GM12891 (cell line): ENCODE data around the gene LPIN2.

ENCODE experiments used
- POLR2A ChIP-seq: IDR thresholded peaks from 2 replicates; pipeline ENCODE4 v1.6.1; 2011; ENCODE audit warnings: low read depth, low read length, control low read depth
- POLR2AphosphoS5 ChIP-seq: IDR thresholded peaks from 2 replicates; pipeline ENCODE4 v1.6.1; 2011; ENCODE audit warnings: low read depth, low read length, control low read depth
- SPI1 ChIP-seq: IDR thresholded peaks from 2 replicates; pipeline ENCODE4 v1.6.1; 2011; ENCODE audit warnings: low read depth, low read length, control low read depth
- TAF1 ChIP-seq: IDR thresholded peaks from 2 replicates; pipeline ENCODE4 v1.6.1; 2011; ENCODE audit warnings: low read depth, low read length, control low read depth

DNA sequence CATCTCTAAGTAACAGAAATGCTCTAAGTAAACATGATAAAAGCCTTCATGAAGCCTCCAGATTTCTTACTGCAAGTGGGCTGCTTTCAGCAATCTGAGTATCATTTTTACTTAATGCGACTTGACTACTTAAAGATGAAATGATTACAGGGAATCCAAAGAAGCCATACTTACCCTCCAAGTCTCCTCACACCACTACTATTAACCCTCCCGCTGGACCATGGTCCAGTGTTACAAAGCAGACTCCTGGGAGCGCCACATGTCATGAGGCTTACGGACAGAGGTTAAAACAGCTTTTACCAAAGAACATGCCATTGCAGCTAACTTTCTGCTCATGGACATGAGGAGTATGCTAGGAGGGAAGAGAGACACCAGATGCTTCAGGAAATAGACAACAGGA, 46.4 kb downstream of the LPIN2 start:
- TF ChIP-seq POLR2AphosphoS5 (no peak), POLR2A (no peak), TAF1 (no peak), SPI1 (no peak)
